ENCODE results near the gene TMEM229B.
A peak's percentile ranks its signal among the peaks of the same experiment; 100 is the strongest.
"Not testable (repeated sequence)": the region's sequence is repeated elsewhere in the genome, so short reads cannot be mapped to it uniquely, and the experiment has no call there.

Gene TMEM229B

GRCh38 chr14:67457782-67458181 is 30.7 kb downstream of the TMEM229B start:
- peak; percentile 43 to 95 for DNase-seq (ENCODE audit: low read depth in 1 of 2, low spot score in 1 of 2)
- TF ChIP-seq JUND (IDR thresholded peaks at IDR 0.05; ENCODE audit: low read depth), result no peak

GRCh38 chr14:67456732-67457131 is 31.8 kb downstream of the TMEM229B start:
- no peak for TF ChIP-seq JUND (IDR thresholded peaks at IDR 0.05; ENCODE audit: low read depth)
- in situ Hi-C loops (cut with HindIII; ENCODE audit: low pct_unique_long_range_greater_than_20kb, low sequenced_read_pairs), result no loop called here
- DNase-seq (ENCODE audit: low read depth in 1 of 2, low spot score in 1 of 2), result no peak

More at GRCh38 chr14:67457782-67458181, 30.7 kb downstream of the TMEM229B start:
- in situ Hi-C loops (cut with HindIII; ENCODE audit: low pct_unique_long_range_greater_than_20kb, low sequenced_read_pairs), result no loop called here

GRCh38 chr14:67453575-67454300 is 34.8 kb downstream of the TMEM229B start:
- TF ChIP-seq JUND (IDR thresholded peaks at IDR 0.05; ENCODE audit: low read depth), result no peak
- in situ Hi-C loops (cut with HindIII; ENCODE audit: low pct_unique_long_range_greater_than_20kb, low sequenced_read_pairs), result no loop called here
- DNase-seq (ENCODE audit: low read depth in 1 of 2, low spot score in 1 of 2), result no peak

GRCh38 chr14:67451667-67452066 is 36.9 kb downstream of the TMEM229B start:
- in situ Hi-C loops (cut with HindIII; ENCODE audit: low pct_unique_long_range_greater_than_20kb, low sequenced_read_pairs); DNase-seq (ENCODE audit: low read depth in 1 of 2, low spot score in 1 of 2): not testable (repeated sequence)

GRCh38 chr14:67449096-67449495 is 39.4 kb downstream of the TMEM229B start:
- in situ Hi-C loops (cut with HindIII; ENCODE audit: low pct_unique_long_range_greater_than_20kb, low sequenced_read_pairs), result loop anchor here (25.0 kb wide), 1 partner anchor 138 kb away; no protein-coding TSS in a partner anchor
- TF ChIP-seq JUND (IDR thresholded peaks at IDR 0.05; ENCODE audit: low read depth), result no peak
- DNase-seq (ENCODE audit: low read depth in 1 of 2, low spot score in 1 of 2), result no peak

GRCh38 chr14:67447033-67447381 is 41.5 kb downstream of the TMEM229B start:
- in situ Hi-C loops (cut with HindIII; ENCODE audit: low pct_unique_long_range_greater_than_20kb, low sequenced_read_pairs), result loop anchor here (25.0 kb wide), 1 partner anchor 140 kb away; no protein-coding TSS in a partner anchor
- TF ChIP-seq JUND (IDR thresholded peaks at IDR 0.05; ENCODE audit: low read depth), result no peak
- DNase-seq (ENCODE audit: low read depth in 1 of 2, low spot score in 1 of 2), result no peak

GRCh38 chr14:67446371-67447032 is 42.0 kb downstream of the TMEM229B start:
- DNase-seq (ENCODE audit: low read depth in 1 of 2, low spot score in 1 of 2), result no peak
- in situ Hi-C loops (cut with HindIII; ENCODE audit: low pct_unique_long_range_greater_than_20kb, low sequenced_read_pairs), result loop anchor here (25.0 kb wide), 1 partner anchor 141 kb away; no protein-coding TSS in a partner anchor
- TF ChIP-seq JUND (IDR thresholded peaks at IDR 0.05; ENCODE audit: low read depth), result no peak

- TF ChIP-seq JUND (IDR thresholded peaks at IDR 0.05; ENCODE audit: low read depth), result no peak
- in situ Hi-C loops (cut with HindIII; ENCODE audit: low pct_unique_long_range_greater_than_20kb, low sequenced_read_pairs), result loop anchor here (25.0 kb wide), 1 partner anchor 143 kb away; no protein-coding TSS in a partner anchor
- no peak for DNase-seq (ENCODE audit: low read depth in 1 of 2, low spot score in 1 of 2)
Observed at GRCh38 chr14:67444395-67444794, 44.1 kb downstream of the TMEM229B start.

- in situ Hi-C loops (cut with HindIII; ENCODE audit: low pct_unique_long_range_greater_than_20kb, low sequenced_read_pairs), result loop anchor here (25.0 kb wide), 1 partner anchor 145 kb away; no protein-coding TSS in a partner anchor
- DNase-seq (ENCODE audit: low read depth in 1 of 2, low spot score in 1 of 2), result peak in 1 of 2 experiments; percentile 80
- TF ChIP-seq JUND (IDR thresholded peaks at IDR 0.05; ENCODE audit: low read depth), result no peak
Observed at GRCh38 chr14:67442139-67442906, 46.2 kb downstream of the TMEM229B start.

GRCh38 chr14:67441672-67442071 is 46.8 kb downstream of the TMEM229B start:
- in situ Hi-C loops (cut with HindIII; ENCODE audit: low pct_unique_long_range_greater_than_20kb, low sequenced_read_pairs), result loop anchor here (25.0 kb wide), 1 partner anchor 146 kb away; no protein-coding TSS in a partner anchor
- DNase-seq (ENCODE audit: low read depth in 1 of 2, low spot score in 1 of 2), result no peak
- TF ChIP-seq JUND (IDR thresholded peaks at IDR 0.05; ENCODE audit: low read depth), result no peak

- in situ Hi-C loops (cut with HindIII; ENCODE audit: low pct_unique_long_range_greater_than_20kb, low sequenced_read_pairs), result loop anchor here (25.0 kb wide), 1 partner anchor 146 kb away; no protein-coding TSS in a partner anchor
- TF ChIP-seq JUND (IDR thresholded peaks at IDR 0.05; ENCODE audit: low read depth), result no peak
- DNase-seq (ENCODE audit: low read depth in 1 of 2, low spot score in 1 of 2), result no peak
Observed at GRCh38 chr14:67441256-67441655, 47.3 kb downstream of the TMEM229B start.

- TF ChIP-seq JUND (IDR thresholded peaks at IDR 0.05; ENCODE audit: low read depth), result no peak
- in situ Hi-C loops (cut with HindIII; ENCODE audit: low pct_unique_long_range_greater_than_20kb, low sequenced_read_pairs), result loop anchor here (25.0 kb wide), 1 partner anchor 147 kb away; no protein-coding TSS in a partner anchor
- peak in 1 of 2 experiments; percentile 79 for DNase-seq (ENCODE audit: low read depth in 1 of 2, low spot score in 1 of 2)
Observed at GRCh38 chr14:67440513-67440912, 48.0 kb downstream of the TMEM229B start.
